MM.1S (cell line): Measurements from ENCODE around the gene AGFG1.
"Not testable (repeated sequence)": the region's sequence is repeated elsewhere in the genome, so short reads cannot be mapped to it uniquely, and the experiment has no call there.

Source experiments
- DNase-seq: peaks from one replicate; pipeline ENCODE4 v3.0.0-alpha.2; 2015
- H2AFZ ChIP-seq: fragments of 300-600 bp; sonication (generic); 2 replicates; pipeline ENCODE4 v1.6.0; 2016; ENCODE audit warnings: antibody characterized with exemption, low read length
- H3F3A ChIP-seq: fragments of 300-600 bp; sonication (generic); 2 replicates; pipeline ENCODE4 v1.6.1; 2016; ENCODE audit warnings: mild to moderate bottlenecking, antibody characterized with exemption, low read length, moderate library complexity, mixed read lengths; ENCODE audit not compliant: insufficient read depth
- H3K27ac ChIP-seq: fragments of 300-600 bp; sonication (generic); 2 replicates; pipeline ENCODE4 v1.5.1; 2016; ENCODE audit warnings: mild to moderate bottlenecking, low read length
- H3K27me3 ChIP-seq: fragments of 300-600 bp; sonication (generic); replicated peaks from 2 replicates; pipeline ENCODE4 v1.6.0; 2016; ENCODE audit warnings: low read length; ENCODE audit not compliant: insufficient read depth
- H3K36me3 ChIP-seq: fragments of 300-600 bp; sonication (generic); replicated peaks from 2 replicates; pipeline ENCODE4 v1.6.1; 2016; ENCODE audit warnings: mild to moderate bottlenecking, low read length, mixed read lengths; ENCODE audit not compliant: insufficient read depth
- H3K4me1 ChIP-seq: fragments of 300-600 bp; sonication (generic); 2 replicates; pipeline ENCODE4 v1.6.1; 2016; ENCODE audit warnings: low read length, mixed read lengths
- H3K4me2 ChIP-seq: fragments of 300-600 bp; sonication (generic); 2 replicates; pipeline ENCODE4 v1.6.0; 2016; ENCODE audit warnings: low read depth, low read length
- H3K4me3 ChIP-seq: fragments of 300-600 bp; sonication (generic); 2 replicates; pipeline ENCODE4 v1.5.1; 2016; ENCODE audit warnings: low read length, mixed read lengths
- H3K79me2 ChIP-seq: fragments of 300-600 bp; sonication (generic); 2 replicates; pipeline ENCODE4 v1.6.1; 2016; ENCODE audit warnings: mixed run types, low read length, mixed read lengths
- H3K9ac ChIP-seq: fragments of 300-600 bp; sonication (generic); 2 replicates; pipeline ENCODE4 v1.6.1; 2016; ENCODE audit warnings: low read length, mixed read lengths
- H3K9me2 ChIP-seq: fragments of 300-600 bp; sonication (generic); replicated peaks from 2 replicates; pipeline ENCODE4 v1.6.1; 2016; ENCODE audit warnings: mild to moderate bottlenecking, low read length, mixed read lengths; ENCODE audit not compliant: insufficient read depth
- H3K9me3 ChIP-seq: fragments of 300-600 bp; sonication (generic); replicated peaks from 2 replicates; pipeline ENCODE4 v1.6.1; 2016; ENCODE audit warnings: mild to moderate bottlenecking, low read length, mixed read lengths; ENCODE audit not compliant: insufficient read depth
- H4K20me1 ChIP-seq: fragments of 300-600 bp; sonication (generic); 2 replicates; pipeline ENCODE4 v1.6.1; 2016; ENCODE audit warnings: mild to moderate bottlenecking, low read length, moderate library complexity, mixed read lengths; ENCODE audit not compliant: insufficient read depth
- EZH2 ChIP-seq: fragments of 300-600 bp; sonication (generic); optimal IDR thresholded peaks from 2 replicates; pipeline ENCODE3; 2017; ENCODE audit warnings: low read depth, mild to moderate bottlenecking, antibody characterized with exemption, low read length, mixed read lengths
- EZH2phosphoT487 ChIP-seq: fragments of 300-600 bp; sonication (generic); IDR thresholded peaks from 2 replicates; pipeline ENCODE4 v1.6.1; 2018; ENCODE audit warnings: antibody characterized with exemption, low read length
- TF ChIP-seq, protein P1 (sequence below): fragments of 300-600 bp; sonication (generic); IDR thresholded peaks from 2 replicates; pipeline ENCODE4 v1.5.1; 2016; ENCODE audit warnings: antibody characterized with exemption, low read length, mixed read lengths

Gene AGFG1

DNA sequence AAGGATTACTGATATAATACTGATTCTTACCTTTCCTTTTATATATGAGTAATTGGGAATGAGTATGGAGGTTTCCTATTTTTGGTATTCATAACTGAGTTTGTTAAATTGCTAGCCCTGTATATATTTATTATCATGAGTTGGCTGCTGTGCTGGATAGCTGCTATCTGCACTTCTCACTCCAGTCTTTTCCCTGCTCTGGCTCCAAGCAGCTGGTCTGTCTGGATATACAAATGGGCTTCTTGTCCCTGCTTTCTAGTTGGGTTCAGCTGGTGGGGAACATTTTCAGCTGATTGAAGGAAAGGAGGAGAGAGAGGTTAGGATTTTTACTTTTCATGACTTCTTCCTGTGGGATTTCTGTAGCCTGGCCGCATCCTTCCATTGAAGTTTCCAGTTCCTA is 41.2 kb downstream of the AGFG1 start:
- no peak for TF ChIP-seq EZH2phosphoT487
- no peak for TF ChIP-seq EZH2
- TF ChIP-seq, protein P1, sequence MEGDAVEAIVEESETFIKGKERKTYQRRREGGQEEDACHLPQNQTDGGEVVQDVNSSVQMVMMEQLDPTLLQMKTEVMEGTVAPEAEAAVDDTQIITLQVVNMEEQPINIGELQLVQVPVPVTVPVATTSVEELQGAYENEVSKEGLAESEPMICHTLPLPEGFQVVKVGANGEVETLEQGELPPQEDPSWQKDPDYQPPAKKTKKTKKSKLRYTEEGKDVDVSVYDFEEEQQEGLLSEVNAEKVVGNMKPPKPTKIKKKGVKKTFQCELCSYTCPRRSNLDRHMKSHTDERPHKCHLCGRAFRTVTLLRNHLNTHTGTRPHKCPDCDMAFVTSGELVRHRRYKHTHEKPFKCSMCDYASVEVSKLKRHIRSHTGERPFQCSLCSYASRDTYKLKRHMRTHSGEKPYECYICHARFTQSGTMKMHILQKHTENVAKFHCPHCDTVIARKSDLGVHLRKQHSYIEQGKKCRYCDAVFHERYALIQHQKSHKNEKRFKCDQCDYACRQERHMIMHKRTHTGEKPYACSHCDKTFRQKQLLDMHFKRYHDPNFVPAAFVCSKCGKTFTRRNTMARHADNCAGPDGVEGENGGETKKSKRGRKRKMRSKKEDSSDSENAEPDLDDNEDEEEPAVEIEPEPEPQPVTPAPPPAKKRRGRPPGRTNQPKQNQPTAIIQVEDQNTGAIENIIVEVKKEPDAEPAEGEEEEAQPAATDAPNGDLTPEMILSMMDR = no peak
- Histone ChIP-seq H3K4me3 (no peak overlapping the region), H3K9ac (no peak overlapping the region), H3F3A (no peaks in the 10 kb centered on the region), H3K4me1 (no peaks in the 10 kb centered on the region), H3K9me3 (no peaks in the 10 kb centered on the region), H2AFZ (no peak overlapping the region), H3K36me3 (no peaks in the 10 kb centered on the region), H3K4me2 (no peak overlapping the region), H3K9me2 (no peaks in the 10 kb centered on the region), H4K20me1 (peaks cover 42% of the 10 kb centered on the region), H3K27me3 (no peaks in the 10 kb centered on the region), H3K27ac (no peak overlapping the region), H3K79me2 (peaks cover 100% of the 10 kb centered on the region)
- DNase-seq = no peak

DNA sequence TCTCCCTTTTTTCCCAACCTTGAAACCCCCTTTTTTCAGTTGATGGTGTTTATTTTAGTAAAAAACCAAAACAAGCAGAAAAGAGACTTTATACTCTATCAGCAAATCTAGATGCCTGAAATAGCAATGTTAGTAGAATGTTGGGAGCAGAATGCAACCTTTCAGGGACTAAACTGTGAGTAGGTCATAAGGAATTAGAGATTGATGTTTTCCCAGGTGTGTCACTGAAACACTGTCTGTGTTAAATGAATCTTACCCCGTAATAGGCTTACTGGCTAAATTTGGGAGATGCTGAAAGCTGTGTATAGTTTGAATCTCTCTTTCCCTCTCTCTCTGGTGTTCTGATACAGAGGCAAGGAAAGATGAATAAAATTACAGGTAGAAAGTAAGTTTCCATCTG is 43.8 kb downstream of the AGFG1 start:
- no peak overlapping the region for H3K4me2 ChIP-seq
- H2AFZ ChIP-seq = no peak overlapping the region
- H3K9ac ChIP-seq = no peak overlapping the region
- H3K27me3 ChIP-seq = no peaks in the 10 kb centered on the region
- no peak overlapping the region for H3K27ac ChIP-seq
- TF ChIP-seq, protein P1 = no peak
- TF ChIP-seq EZH2 (no peak), EZH2phosphoT487 (no peak)
- no peak overlapping the region for H3K4me3 ChIP-seq
- no peaks in the 10 kb centered on the region for H3K9me3 ChIP-seq
- H3K9me2 ChIP-seq = no peaks in the 10 kb centered on the region
- no peaks in the 10 kb centered on the region for H3K4me1 ChIP-seq
- no peaks in the 10 kb centered on the region for H3F3A ChIP-seq
- peaks cover 100% of the 10 kb centered on the region for H3K79me2 ChIP-seq
- peaks cover 25% of the 10 kb centered on the region for H4K20me1 ChIP-seq
- H3K36me3 ChIP-seq = no peaks in the 10 kb centered on the region; the same call in 1 of the 2 replicates
- no peak for DNase-seq

DNA sequence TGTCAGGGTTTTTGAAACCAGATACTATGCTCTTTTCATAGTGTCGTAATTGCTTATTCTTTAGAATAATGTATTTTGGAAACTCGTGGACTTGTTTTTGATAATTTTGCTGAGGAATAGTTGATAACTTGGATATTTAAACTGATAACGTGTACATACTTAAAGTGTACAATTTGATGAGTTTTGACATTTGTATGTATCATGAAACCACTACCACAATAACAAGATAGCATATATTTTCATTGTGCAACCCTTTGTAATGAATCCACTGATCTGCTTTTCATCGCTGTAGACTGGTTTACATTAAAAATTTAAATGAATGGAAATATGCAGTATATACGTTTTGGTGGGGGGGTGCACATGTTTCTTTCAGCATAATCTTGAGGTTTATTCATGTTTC is 45.8 kb downstream of the AGFG1 start:
- H3K9me3 ChIP-seq = no peaks in the 10 kb centered on the region

DNA sequence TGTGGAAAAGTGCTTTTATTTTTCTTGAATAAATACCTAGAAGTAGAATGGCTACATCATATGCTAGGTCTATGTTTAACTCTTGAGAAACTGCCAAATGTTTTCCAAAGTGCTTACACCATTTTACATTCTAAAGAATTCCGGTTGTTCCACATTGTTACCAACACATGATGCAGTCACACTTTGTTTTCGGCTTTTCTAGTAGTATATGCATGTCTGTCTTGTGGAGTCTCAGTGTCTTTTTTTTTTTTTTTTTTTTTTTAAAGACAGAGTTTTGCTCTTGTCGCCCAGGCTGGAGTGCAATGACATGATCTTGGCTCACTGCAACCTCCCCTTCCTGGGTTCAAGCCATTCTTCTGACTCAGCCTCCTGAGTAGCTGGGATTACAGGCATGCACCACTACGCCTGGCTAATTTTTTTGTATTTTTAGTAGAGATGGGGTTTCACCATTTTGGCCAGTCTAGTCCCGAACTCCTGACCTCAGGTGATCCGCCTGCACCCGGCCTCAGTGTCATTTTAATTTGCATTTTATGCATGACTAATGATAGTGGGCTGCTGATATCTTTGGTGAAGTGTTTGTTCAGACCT is 46.4 kb downstream of the AGFG1 start:
- not testable (repeated sequence) for H2AFZ ChIP-seq, H3K27me3 ChIP-seq, H3K9ac ChIP-seq, H3K9me2 ChIP-seq, H3K4me3 ChIP-seq, H3K36me3 ChIP-seq, H3F3A ChIP-seq, H3K4me1 ChIP-seq, H3K27ac ChIP-seq, H3K9me3 ChIP-seq, H3K4me2 ChIP-seq, DNase-seq
- Histone ChIP-seq H4K20me1 (peaks cover 11% of the 10 kb centered on the region), H3K79me2 (peaks cover 95% of the 10 kb centered on the region)

More for the DNA sequence above, 45.8 kb downstream of the AGFG1 start:
- H4K20me1 ChIP-seq = peaks cover 12% of the 10 kb centered on the region; the same call in 1 of the 2 replicates
- no peaks in the 10 kb centered on the region for H3K27me3 ChIP-seq
- no peak overlapping the region for H3K4me2 ChIP-seq
- no peak overlapping the region for H2AFZ ChIP-seq
- TF ChIP-seq EZH2 (no peak), EZH2phosphoT487 (no peak)
- TF ChIP-seq, protein P1 = no peak
- H3K4me3 ChIP-seq = no peak overlapping the region
- no peaks in the 10 kb centered on the region for H3K9me2 ChIP-seq
- no peaks in the 10 kb centered on the region for H3F3A ChIP-seq
- H3K36me3 ChIP-seq = no peaks in the 10 kb centered on the region; the same call in 1 of the 2 replicates
- H3K9ac ChIP-seq = no peak overlapping the region
- H3K4me1 ChIP-seq = no peaks in the 10 kb centered on the region
- no peak overlapping the region for H3K27ac ChIP-seq
- H3K79me2 ChIP-seq = peaks cover 98% of the 10 kb centered on the region
- no peak for DNase-seq

DNA sequence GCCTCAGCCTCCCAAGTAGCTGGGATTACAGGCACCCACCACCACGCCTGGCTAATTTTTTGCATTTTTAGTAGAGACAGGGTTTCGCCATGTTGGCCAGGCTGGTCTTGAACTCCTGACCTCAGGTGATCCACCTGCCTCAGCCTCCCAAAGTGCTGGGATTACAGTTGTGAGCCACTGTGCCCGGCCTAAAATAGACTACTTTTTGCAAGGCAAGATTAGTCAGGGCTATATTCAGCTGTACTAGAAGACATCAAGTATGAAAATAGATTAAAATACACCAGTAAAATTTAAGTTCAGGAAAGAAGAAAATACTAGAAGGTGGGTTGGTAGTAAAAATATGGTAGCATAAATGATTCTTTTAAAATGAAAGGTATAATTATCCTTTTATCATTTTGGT is 49.2 kb downstream of the AGFG1 start:
- not testable (repeated sequence) for H3K4me1 ChIP-seq, H3K4me2 ChIP-seq, H3K9me3 ChIP-seq, H3K9ac ChIP-seq, H3F3A ChIP-seq, H3K27me3 ChIP-seq, H3K4me3 ChIP-seq, H2AFZ ChIP-seq, H3K36me3 ChIP-seq, H3K27ac ChIP-seq, H4K20me1 ChIP-seq, H3K9me2 ChIP-seq, DNase-seq
- peaks cover 71% of the 10 kb centered on the region for H3K79me2 ChIP-seq
